GM18868 (cell line): ENCODE data around the gene FXYD7.
"Not testable (repeated sequence)": the region's sequence is repeated elsewhere in the genome, so short reads cannot be mapped to it uniquely, and the experiment has no call there.

Source experiments
- ATAC-seq: cut with Tn5 transposase; IDR thresholded peaks from one replicate; pipeline ENCODE4 v1.9.1; 2021; ENCODE audit warnings: mild to moderate bottlenecking, moderate library complexity; ENCODE audit not compliant: unreplicated experiment

Gene FXYD7

DNA sequence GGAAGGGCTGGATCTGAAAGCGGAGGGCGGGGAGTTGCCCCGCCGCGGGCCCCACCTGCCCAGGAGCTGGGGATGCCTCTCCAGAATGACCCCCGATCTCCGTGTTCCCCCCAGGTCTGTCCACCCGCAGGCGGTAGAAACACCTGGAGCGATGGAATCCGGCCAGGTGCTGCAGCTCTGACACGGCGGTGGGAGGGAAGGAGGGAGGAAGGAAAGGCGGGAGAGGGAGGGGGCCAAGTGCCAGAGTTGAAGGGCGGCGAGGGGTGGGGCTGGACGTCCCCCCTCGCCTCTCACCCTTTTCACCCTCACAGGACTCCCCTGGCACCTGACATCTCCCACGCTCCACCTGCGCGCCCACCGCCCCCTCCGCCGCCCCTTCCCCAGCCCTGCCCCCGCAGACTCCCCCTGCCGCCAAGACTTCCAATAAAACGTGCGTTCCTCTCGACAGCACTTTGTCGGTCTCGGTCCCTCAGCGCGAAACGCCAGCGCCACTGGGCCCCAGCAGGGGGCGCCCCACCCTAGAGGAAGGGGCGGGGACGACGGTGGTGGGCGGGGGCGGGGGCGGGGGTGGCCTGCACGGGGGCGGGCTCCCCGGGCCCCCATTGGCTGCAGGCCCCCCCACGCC is 337 bp upstream of the FXYD7 start:
- ATAC-seq = no peak

DNA sequence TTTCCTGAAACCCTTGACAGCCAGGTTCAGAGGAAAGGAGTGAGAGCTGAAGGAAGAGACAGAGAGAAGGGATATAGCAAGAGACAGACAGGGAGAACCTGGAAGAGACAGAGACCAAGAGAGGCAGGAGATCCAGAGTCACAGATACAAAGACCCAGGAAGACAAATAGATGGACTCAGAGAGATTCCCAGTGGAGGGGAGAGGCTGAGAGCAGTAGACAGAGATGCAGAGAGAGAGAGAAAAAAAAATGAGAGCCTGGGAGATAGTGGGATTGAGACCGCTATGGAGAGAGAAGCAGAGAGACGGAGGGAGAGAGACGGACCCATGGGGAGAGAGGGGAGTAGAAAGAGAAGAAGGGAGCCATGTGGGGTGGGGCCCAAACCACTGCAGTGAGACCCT is 763 bp downstream of the FXYD7 start:
- ATAC-seq = no peak

DNA sequence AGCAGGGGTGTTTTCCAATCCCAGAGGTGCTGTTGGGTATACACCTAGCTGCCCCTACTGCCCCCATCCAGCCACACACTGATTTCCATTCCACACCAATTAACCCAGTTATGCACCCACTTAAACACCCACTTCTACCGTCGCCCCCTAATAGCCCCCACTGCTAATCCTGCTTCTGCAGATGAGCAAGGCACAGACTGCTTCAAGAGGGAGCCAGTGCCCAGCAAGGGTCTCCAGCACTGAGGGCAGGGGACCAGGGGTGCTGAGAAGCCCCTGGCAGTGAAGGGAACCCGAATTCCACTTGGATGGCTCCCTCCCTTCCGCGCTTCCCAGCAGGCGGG is 1.2 kb downstream of the FXYD7 start:
- no peak for ATAC-seq

DNA sequence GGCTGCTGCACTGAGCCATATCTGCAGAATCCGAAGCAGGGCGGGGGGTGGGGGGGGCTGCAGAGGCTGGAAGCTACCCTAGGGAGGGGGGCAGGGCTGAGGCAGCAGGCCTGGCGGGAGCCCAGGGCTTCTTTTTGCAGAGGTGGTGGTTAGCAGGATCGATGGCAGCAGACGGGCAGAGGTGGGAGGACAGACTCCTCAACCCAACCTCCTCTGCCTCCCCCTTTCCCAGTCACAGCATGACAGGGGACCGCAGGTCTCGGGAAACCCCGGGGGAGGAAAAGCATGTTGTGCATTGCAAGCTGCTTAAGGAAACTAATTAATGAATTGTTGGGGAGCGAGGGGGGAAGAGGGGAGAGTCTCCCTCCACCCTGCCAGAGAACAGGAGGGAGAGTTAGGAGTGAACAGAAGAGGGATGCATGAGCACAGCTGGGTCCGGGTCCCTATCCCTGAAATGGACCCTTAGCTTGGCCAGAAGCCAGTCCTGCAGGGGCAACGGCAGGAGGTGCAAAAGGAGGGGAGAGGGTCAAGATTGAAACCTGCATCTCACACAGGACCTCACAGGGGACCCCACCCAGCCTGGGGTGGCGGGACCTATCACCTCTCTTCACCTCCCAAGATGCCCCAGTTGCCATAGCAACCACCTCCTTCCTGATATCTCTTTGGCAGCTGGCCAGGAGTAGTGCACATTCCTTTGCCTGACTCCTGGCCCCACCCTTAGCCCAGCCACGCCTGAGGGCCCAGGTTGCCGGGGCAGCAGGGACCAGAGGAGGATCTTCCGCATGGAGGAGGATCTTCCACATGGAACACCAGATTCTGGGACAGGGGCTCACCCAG is 1.8 kb downstream of the FXYD7 start:
- no peak for ATAC-seq

DNA sequence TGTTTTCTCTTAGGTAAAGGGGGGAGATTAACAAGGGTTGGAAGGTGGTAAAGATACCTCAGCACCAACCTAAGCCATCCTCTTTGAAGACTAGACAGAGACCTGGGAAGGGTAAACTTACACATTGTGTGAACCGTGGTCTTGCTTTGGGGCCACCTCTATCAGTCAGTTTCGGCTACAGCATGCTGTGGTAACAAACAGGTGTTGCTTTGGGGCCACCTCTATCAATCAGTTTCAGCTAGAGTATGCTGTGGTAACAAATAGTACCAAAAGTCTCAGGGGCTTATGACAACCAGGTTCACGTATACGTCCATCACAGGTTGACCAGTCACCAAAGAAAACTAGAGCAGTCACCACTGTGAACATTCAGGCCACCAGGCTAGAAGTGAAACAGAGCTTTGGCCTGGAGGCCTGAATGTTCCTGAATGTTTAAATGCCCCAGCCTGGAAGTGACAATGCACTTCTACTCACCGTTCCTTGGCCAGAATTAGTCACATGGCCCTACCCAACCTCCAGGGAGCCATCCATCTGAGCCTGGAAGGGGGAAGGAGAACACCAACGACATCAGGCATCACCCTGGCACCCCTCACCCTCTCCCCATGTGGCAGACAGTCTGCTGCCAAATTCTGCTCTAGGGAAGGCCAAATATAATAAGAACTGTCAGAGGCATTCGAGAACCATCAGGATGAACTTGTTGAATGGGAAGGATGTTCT is 3.8 kb downstream of the FXYD7 start:
- ATAC-seq = no peak

DNA sequence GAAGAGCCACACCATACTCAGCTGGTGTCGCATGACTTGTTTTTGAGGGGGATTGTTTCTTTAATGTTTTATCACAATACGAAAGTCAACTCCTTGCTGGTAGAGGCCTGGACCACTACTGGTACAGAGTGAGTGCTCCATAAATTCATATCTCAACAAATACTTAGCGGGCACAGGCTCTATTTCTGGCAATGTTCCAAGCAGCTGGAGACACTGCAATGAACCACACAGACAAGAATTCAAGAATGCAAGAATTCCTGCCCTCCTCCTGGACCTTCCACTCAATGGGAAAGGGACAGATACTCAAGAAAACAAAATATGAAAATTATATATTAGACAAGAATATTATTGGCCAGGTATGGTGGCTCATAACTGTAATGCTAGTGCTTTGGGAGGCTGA is 6.4 kb downstream of the FXYD7 start:
- ATAC-seq = no peak

DNA sequence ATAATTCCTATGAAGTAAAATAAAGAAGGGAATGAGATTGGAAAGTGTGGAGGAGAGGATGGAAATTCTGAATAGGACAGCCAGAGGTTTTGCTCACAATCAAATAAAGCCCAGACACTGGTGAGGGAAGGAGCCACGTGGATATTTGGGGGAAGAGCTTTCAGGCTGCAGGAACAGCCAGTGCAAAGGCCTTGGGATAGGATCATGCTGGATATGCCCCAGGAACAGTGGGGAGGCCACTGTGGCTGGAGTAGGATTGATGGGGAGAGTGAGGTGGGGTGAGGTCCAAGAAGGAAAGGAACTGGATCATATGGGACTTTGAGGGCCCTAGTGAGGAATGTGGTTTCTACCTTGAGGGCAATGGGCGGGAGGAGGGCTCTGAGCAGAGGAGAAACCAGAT is 7.4 kb downstream of the FXYD7 start:
- ATAC-seq = no peak

DNA sequence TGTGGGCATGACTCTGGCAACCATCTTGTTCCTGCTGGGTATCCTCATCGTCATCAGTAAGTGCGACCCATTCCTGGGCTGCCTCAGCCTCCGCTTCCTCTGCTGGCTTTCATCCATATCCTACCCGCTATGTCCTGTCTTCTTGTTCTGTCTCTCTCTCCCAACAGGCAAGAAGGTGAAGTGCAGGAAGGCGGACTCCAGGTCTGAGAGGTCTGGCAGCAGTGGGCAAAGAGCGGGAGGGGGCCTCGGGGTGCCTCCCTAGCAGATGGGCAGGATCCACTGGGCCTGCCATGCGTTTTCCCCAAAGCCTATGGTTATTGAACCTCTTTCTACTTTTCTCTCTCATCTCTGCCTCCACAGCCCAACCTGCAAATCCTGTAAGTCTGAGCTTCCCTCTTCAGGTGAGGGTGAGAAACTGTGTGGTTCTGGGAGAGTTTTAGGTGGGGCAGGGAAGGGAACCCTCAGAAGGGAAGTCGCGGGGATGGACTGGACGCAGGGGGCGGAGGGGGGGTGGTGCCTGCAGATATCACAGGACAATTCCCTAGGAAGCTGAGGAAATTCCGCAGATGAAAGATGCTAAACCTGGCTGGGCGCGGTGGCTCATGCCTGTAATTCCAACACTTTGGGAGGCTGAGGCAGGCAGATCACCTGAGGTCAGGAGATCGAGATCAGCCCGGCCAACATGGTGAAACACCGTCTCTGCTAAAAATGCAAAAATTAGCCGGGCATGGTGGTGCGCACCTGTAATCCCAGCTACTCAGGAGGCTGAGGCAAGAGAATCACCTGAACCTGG is 8.4 kb downstream of the FXYD7 start:
- ATAC-seq = no peak

DNA sequence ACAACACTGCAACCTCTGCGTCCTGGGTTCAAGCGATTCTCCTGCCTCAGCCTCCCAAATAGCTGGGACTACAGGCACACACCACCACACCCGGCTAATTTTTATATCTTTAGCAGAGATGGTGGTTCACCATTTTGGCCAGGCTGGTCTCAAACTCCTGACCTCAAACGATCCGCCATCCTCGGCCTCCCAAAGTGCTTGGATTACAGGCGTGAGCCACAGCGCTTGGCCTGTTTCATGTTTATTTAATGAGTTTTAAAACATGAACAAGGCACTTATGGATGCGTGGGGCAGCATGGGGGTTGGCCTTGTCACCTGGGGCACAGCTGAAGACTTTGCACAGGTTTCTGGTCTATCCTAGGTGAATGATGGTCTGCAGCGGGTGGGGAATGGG is 10.1 kb downstream of the FXYD7 start:
- not testable (repeated sequence) for ATAC-seq

DNA sequence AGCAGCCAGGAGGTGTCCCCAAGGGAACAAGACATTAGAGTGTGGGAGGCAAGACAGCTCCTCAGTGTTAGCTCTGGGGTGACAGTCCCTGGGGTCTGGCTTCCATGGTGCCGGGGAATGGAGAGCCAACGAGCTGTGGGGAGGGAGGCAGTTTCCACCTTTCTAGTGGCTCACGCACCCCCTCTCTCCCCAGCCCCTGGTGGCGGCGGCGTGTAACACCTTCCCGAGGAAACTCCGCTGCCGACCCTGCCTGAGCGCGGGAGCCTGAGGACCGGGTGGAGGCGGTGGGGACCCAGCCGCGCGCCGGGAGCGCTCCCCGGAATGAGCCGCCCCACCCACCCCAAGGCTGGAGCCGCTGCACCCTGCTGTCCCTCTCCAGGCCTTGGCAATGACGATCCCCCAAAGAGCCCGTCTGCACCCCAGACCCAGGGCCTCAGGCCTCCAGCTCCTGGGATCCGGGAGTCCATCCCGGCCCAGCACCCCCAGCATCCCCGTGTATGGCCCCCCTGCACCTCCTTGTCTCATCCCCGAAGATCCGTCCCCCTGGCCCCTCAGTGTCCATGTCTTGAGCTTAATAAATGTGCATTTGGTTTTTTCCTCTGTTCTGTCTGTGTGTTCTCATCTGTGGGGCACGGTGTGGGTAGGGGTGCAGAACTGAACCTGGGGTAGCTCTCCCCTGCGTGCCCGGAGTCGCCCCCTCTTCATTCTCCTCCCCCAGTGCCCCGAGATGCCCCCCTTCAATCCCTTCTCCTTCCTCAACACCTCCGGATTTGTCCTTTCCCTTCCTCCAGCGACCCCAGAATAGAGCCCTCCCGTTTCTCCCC is 10.9 kb downstream of the FXYD7 start:
- no peak for ATAC-seq

DNA sequence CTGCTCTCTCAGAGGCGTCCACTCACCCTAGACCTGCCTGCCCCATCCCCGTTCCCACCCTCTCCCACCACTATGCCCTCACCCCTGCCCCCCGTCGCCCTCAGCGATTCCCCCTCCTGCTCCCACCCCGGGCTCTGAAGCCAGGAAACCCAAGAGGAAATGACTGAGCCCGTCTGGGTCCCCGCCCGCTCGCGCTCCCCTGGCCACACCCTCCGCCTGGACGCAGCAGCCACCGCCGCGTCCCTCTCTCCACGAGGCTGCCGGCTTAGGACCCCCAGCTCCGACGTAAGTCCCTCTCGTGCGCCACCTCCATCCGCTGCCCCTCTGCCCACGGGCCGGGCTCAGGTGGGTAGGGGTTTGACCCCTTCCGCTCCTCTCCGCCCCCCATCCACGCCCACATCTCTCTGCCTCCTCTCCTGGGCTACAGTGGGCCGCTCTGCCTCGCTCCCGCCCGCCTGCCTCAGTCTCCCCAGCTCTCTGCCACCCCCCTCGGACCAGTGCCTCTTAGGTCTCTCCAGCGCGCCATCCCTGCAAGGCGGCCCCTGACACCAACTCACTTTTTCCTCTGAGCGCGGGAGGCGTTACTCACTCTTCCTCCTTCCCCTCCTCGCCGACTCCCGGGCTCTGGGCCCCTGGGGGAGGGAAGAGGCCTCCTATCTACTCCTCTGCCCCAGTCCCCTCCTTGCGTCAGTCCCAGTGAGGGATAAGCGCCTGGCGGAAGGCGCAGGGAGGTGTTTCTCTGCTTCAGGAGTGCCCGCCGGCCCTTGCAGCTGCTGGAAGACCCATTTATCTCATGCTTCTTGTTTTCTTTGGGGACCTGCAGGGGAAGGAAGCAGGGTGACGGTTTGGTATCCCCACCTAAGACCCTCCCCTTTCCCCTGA is 11.7 kb downstream of the FXYD7 start, which contains the start of gene FXYD5:
FXYD5 (plus strand) TSS at position 211 of the 882 bp plus-strand sequence. CDS start 816 bp downstream, outside the sequence.
- no peak for ATAC-seq

DNA sequence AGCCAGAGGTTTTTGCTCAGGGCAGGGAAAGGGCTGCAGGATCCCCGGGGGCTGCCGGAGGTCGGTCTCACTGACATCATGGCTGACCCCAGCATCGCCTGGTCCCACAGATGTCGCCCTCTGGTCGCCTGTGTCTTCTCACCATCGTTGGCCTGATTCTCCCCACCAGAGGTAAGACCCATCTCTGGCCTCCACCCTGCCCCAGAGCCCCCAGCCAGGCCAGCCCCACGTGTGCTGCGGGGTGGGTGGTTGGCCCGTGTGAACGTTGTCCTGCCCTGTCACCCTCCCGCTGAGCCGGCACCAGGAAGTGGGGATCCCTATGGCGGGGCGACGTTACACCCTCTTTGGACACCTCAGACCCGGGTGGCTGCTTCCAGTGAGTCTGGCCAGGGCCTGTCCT is 12.4 kb downstream of the FXYD7 start:
- no peak for ATAC-seq

DNA sequence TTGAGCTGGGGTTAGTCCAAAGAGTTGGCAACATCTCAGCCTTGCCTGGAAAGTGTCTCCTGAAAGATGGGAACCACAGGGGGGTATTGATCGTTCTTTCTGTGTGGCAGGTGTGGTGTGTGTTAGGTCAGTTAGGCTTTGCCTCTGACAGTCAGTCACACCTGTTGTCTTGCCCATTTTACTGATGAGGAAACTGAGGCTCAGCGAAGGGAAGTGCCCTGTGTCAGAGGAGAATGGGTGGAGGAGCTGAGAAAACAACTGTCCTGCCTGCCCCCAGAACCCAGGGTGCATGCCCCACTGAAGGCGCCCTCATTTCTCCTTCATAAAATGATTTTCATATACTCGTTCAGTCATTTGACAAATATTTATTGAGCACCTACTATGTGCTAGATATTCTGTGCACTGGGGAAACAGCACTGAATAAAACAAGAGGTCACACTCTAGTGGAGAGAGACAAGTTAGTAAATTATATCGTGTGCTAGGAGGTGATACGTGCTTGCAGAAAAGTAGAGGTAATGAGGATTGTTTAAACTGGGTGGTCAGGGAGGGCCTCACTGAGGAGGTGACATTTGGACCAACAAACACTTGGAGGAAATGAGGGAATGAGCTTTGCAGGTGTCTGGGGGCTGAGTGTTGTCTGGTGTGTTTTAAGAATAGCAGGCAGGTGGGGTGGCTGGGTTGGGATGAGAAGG is 13.1 kb downstream of the FXYD7 start:
- no peak for ATAC-seq

DNA sequence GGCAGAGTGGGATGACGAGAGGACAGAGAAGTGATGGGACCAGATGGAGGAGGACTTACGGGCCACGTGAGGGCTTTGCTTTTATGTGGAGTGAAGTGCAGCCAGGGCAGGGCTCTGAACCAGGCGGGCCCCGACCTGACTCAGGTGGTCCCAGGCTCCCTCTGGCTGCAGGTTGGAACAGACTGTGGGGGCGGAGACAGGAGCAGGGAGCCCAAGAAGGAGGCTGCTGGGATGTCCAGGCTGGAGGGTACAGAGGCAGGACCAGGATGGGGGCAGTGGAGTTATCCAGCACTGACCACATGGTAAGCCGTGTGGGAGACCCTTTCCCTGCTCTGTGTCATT is 13.6 kb downstream of the FXYD7 start:
- no peak for ATAC-seq

DNA sequence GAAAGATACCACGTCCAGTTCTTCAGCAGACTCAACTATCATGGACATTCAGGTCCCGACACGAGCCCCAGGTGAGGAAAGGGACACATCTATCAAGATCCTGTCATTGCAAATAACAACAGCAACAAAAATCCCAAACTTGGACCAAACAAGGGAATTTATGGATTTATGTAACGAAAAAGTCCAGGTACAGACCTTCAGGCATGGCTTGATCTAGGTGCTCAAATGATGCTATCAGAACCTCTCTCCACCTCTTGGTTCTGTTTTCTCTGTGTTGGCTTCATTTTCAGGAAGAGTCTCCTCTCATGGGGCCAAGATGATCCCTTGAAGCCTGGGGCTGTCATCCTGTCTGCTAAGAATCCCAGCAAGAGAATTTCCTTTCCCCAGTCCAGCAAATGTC is 14.4 kb downstream of the FXYD7 start:
- no peak for ATAC-seq

DNA sequence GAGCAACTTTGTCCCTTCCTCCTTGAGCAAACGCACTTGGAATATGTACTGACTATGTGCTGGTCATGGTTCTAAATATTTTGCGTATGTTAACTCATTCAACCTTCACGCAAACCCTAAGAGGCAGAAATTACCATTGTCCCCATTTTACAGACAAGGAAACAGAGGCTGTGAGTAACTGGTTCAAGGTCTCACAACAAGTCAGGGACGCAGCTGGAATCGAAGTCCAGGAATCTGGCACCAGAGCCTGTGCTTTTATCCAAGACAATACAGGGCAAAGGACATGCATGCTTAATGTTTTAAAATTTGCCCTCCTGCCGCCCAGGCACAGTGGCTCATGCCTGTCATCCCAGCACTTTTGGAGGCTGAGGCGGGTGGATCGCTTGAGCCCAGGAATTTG is 16.6 kb downstream of the FXYD7 start:
- no peak for ATAC-seq

DNA sequence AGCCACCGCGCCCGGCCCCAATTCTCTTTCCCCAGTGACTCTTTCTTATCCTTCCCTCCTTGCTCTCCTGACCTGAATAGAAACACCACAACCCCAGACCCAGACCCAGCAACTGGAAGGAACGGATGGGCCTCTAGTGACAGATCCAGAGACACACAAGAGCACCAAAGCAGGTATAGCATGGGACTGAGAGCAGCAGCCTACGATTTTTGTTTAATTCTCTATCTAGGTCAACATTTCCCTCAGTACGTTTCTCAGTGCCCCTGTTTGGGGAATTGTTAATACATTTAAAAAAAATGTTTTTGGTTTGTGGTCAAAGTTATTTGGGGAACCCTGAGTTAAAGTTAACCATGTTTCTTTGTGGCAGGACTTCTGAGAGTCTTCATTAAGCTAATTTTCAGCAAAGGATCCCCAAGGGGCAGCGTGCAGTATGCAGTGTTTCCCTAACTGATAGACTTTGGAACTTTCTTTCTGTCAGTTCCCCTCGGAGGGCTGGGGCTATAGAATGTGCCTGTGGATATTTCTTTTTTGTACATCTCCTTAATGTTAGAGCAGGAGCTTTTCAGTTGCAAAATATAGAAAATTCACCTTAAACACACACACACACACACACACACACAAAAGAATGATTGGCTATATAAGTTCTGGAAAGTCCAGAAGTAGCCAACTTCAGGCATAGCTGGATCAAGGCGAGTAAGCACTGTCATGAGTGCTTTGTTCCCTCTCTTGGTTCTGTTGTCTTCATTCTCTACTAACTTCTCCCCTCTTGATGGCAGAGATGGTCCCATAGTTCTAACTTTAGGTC is 17.8 kb downstream of the FXYD7 start:
- no peak for ATAC-seq

DNA sequence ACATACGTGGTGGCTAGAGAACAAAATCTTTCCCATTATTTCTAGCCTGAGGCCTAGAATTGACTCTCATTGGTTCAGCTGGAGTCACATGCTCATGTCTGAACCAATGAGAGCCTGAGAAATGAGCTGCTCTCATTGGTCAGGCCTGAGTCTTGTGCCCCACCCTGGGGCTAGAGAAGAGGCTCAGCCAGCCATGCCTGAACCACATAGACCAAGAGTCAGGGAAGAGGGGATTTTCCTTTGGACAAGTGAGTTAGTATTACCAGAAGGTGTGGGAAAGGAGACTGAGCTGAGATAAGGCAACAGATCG is 18.3 kb downstream of the FXYD7 start:
- no peak for ATAC-seq
